T-cell (primary cell): ENCODE measurements around the gene QRFP. TPM values are rescaled to one million over a fixed set of nuclear protein-coding genes. Genes with fewer than 3 reads are reported as not detected.

ENCODE experiments used
- ATAC-seq, 4 experiments: fragments of 200-7000 bp in 3 of 4; fragments of 150-1000 bp in 1 of 4; cut with Tn5 transposase; replicated peaks in 1 of 4; 1 replicate in 3 of 4; 2 replicates in 1 of 4; pipeline ENCODE4 v1.10.0; 2021; ENCODE audit warnings: moderate library complexity in 3 of 4, mild to moderate bottlenecking in 2 of 4, moderate number of reproducible peaks in 1 of 4
- CTCF ChIA-PET, 2 donors: fragments of 300-600 bp; sonication (Branson Sonifier 250); formaldehyde crosslinking; loops; one replicate each; lab custom pipeline; 2022; ENCODE audit warnings: antibody characterized with exemption in 2 of 2; lab: Charles Lee
- POLR2A ChIA-PET, 2 donors: fragments of 300-600 bp; sonication (Branson Sonifier 250); formaldehyde crosslinking; loops; one replicate each; lab custom pipeline; 2022; ENCODE audit warnings: antibody characterized with exemption in 2 of 2; lab: Charles Lee
- DNase-seq, 35 experiments: peaks; one replicate each; pipeline versions ENCODE4 v3.0.0 to v3.0.0-alpha.2; 2013 to 2023
- H3K27ac ChIP-seq: one replicate; pipeline ENCODE4 v1.5.1; 2013; ENCODE audit warnings: low read length
- H3K27me3 ChIP-seq, 2 experiments: replicated peaks in 1 of 2; 1 replicate in 1 of 2; 2 replicates in 1 of 2; pipeline versions ENCODE4 v1.6.1 to v1.7.0; 2013; ENCODE audit warnings: low read length in 1 of 2, mixed read lengths in 1 of 2; ENCODE audit not compliant: control insufficient read depth in 2 of 2, insufficient read depth in 2 of 2; ENCODE audit errors: extremely low read depth in 1 of 2
- H3K36me3 ChIP-seq, 2 donors: 1 replicate in 1 of 2; 2 replicates in 1 of 2; pipeline versions ENCODE4 v1.6.1 to v1.7.0; 2013; ENCODE audit warnings: low read length in 1 of 2; ENCODE audit not compliant: control insufficient read depth in 2 of 2, insufficient read depth in 1 of 2; ENCODE audit errors: extremely low read depth in 1 of 2
- H3K4me1 ChIP-seq, 2 experiments: 1 replicate in 1 of 2; 2 replicates in 1 of 2; pipeline versions ENCODE4 v1.6.1 to v1.7.0; 2013; ENCODE audit warnings: low read length in 2 of 2, mixed read lengths in 1 of 2; ENCODE audit not compliant: insufficient read depth in 2 of 2, control insufficient read depth in 1 of 2; ENCODE audit errors: extremely low read depth in 1 of 2
- H3K4me3 ChIP-seq, 2 donors: 1 replicate in 1 of 2; 2 replicates in 1 of 2; pipeline versions ENCODE4 v1.5.1 to v1.7.0; 2013; ENCODE audit warnings: mild to moderate bottlenecking in 2 of 2, low read length in 1 of 2, moderate library complexity in 1 of 2; ENCODE audit not compliant: control insufficient read depth in 1 of 2; ENCODE audit errors: extremely low read depth in 1 of 2
- H3K9me3 ChIP-seq: 2 replicates; pipeline ENCODE4 v1.7.0; 2013
- H3K27ac Mint-ChIP-seq, 2 donors: one replicate each; pipeline ENCODE4 v1.8.0; 2020 to 2021; ENCODE audit warnings: mild to moderate bottlenecking in 2 of 2, mixed read lengths in 2 of 2
- H3K27me3 Mint-ChIP-seq, 2 donors: one replicate each; pipeline ENCODE4 v1.8.0; 2021 to 2022; ENCODE audit warnings: mixed read lengths in 2 of 2
- H3K36me3 Mint-ChIP-seq: one replicate; pipeline ENCODE4 v1.8.0; 2021; ENCODE audit warnings: mixed read lengths
- H3K4me1 Mint-ChIP-seq, 3 donors: one replicate each; pipeline ENCODE4 v1.8.0; 2020 to 2022; ENCODE audit warnings: mixed read lengths in 3 of 3, mild to moderate bottlenecking in 1 of 3
- H3K4me3 Mint-ChIP-seq, 3 donors: one replicate each; pipeline ENCODE4 v1.8.0; 2020 to 2022; ENCODE audit warnings: mild to moderate bottlenecking in 3 of 3, mixed read lengths in 3 of 3, moderate library complexity in 3 of 3
- H3K9me3 Mint-ChIP-seq, 3 donors: one replicate each; pipeline ENCODE4 v1.8.0; 2020 to 2022; ENCODE audit warnings: mixed read lengths in 3 of 3
- WGBS: methylation state at CpG from one replicate; pipeline ENCODE4 v1.1.5; 2013; ENCODE audit warnings: missing lambda C conversion rate; ENCODE audit not compliant: insufficient coverage; 5-methylcytosine and 5-hydroxymethylcytosine counted together
- total RNA-seq, 35 experiments: library from RNA in 6 of 35; stranded (reverse) in 6 of 35; fragments of 120-200 nt in 1 of 35; gene quantifications; one replicate each; pipeline versions ENCODE4 v1.2.1 to v1.2.4 and lab custom pipeline; 2013 to 2026

The QRFP gene
- total RNA-seq, 5 donors from 2014 or later (not counting 1 experiment from before 2014, with no cell fraction given): not detected

- H3K27ac Mint-ChIP-seq: no peak overlapping the region
- H3K27me3 Mint-ChIP-seq: no peaks in the 10 kb centered on the region
- no peaks in the 10 kb centered on the region for H3K4me1 Mint-ChIP-seq
- no peak overlapping the region for H3K27ac ChIP-seq
- peaks cover 0 to 2% of the 10 kb centered on the region in 2 experiments for H3K27me3 ChIP-seq
- H3K36me3 ChIP-seq: peaks cover 0 to 2% of the 10 kb centered on the region in 2 donors
- CTCF ChIA-PET: no interaction called here
- H3K4me1 ChIP-seq: no peaks in the 10 kb centered on the region
- POLR2A ChIA-PET: no interaction called here
- H3K9me3 ChIP-seq: no peaks in the 10 kb centered on the region
- ATAC-seq (no peak), DNase-seq (no peak)
- 94% methylated on average over 7 of the region's 7 CpGs for WGBS
- no peak overlapping the region for H3K4me3 ChIP-seq
- no peaks in the 10 kb centered on the region for H3K9me3 Mint-ChIP-seq
- H3K4me3 Mint-ChIP-seq: no peak overlapping the region
- peaks cover 3% of the 10 kb centered on the region for H3K36me3 Mint-ChIP-seq
Observed at GRCh38 chr9:130894546-130894945, 2.1 kb downstream of the QRFP start.

- H3K36me3 Mint-ChIP-seq: peaks cover 3% of the 10 kb centered on the region
- H3K9me3 Mint-ChIP-seq: no peaks in the 10 kb centered on the region
- ChIA-PET CTCF (no interaction called here), POLR2A (no interaction called here)
- Histone ChIP-seq H3K4me1 (no peaks in the 10 kb centered on the region), H3K27ac (no peak overlapping the region), H3K27me3 (no peaks in the 10 kb centered on the region), H3K9me3 (no peaks in the 10 kb centered on the region), H3K36me3 (peaks cover 3 to 5% of the 10 kb centered on the region in 2 donors), H3K4me3 (no peak overlapping the region)
- DNase-seq (peak in 2 of 35 experiments; percentile 10 to 26), ATAC-seq (no peak)
- no peaks in the 10 kb centered on the region for H3K4me1 Mint-ChIP-seq
- H3K4me3 Mint-ChIP-seq: no peak overlapping the region
- H3K27ac Mint-ChIP-seq: no peak overlapping the region
- 72% methylated on average over 26 of the region's 34 CpGs for WGBS
- H3K27me3 Mint-ChIP-seq: no peaks in the 10 kb centered on the region
Observed at GRCh38 chr9:130893341-130894101, 3.1 kb downstream of the QRFP start.

DNA sequence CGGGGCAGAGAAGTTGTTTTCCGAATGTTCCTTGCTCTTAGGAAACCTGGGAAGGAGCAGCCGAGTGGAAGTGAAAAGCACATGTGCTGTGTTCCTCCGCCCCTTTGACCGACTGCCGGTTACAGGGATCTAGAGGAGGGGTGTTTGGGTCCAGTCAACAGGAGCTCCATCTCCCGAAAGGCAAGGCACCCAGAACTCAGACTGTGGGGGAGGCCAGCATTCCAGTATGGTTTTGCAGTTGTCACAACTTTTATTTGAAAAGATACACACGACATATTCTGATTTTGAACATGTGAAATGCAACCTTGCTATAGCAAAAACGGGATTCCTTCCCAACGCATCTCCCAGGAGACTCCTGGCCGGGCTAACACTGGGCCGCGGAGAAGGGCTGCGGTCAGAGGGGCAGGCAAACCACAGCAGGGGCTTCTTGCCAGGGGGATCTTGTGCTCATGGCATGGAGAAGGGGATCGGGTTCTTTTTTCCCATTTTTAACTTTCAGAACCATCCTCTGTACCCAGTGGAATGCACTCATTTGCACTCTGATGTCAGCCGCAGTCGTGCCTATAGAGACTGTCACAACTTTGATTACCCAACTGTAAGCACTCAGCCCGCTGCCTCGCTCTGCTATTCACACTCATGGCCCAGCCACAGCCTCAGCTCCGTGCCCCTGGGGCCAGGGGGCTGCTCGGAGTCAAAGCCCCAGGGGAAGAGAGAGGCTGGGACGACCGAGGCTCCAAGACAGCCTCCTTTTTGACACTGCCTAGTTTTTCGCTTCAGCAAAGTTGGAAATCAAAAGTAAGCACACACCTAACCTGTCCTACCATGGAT is 3.9 kb downstream of the QRFP start:
- CTCF ChIA-PET: no interaction called here
- H3K9me3 Mint-ChIP-seq: no peaks in the 10 kb centered on the region
- WGBS: 95% methylated on average over 13 of the region's 24 CpGs
- H3K27me3 Mint-ChIP-seq: no peaks in the 10 kb centered on the region
- Histone ChIP-seq H3K27me3 (no peaks in the 10 kb centered on the region), H3K4me3 (no peak overlapping the region), H3K36me3 (peaks cover 3 to 9% of the 10 kb centered on the region in 2 donors), H3K9me3 (no peaks in the 10 kb centered on the region), H3K27ac (no peak overlapping the region), H3K4me1 (no peaks in the 10 kb centered on the region)
- H3K36me3 Mint-ChIP-seq: peaks cover 6% of the 10 kb centered on the region
- H3K27ac Mint-ChIP-seq: no peak overlapping the region
- POLR2A ChIA-PET: no interaction called here
- no peak for DNase-seq
- H3K4me3 Mint-ChIP-seq: no peak overlapping the region
- no peak for ATAC-seq
- no peaks in the 10 kb centered on the region for H3K4me1 Mint-ChIP-seq

GRCh38 chr9:130891688-130892476 is 4.7 kb downstream of the QRFP start:
- no peaks in the 10 kb centered on the region for H3K27me3 Mint-ChIP-seq
- H3K4me1 Mint-ChIP-seq: no peaks in the 10 kb centered on the region
- H3K27ac ChIP-seq: no peak overlapping the region
- H3K9me3 ChIP-seq: no peaks in the 10 kb centered on the region
- H3K4me3 Mint-ChIP-seq: no peak overlapping the region
- H3K36me3 ChIP-seq: peaks cover 3 to 14% of the 10 kb centered on the region in 2 donors
- H3K27ac Mint-ChIP-seq: no peak overlapping the region
- ChIA-PET POLR2A (no interaction called here), CTCF (no interaction called here)
- DNase-seq (no peak), ATAC-seq (no peak)
- no peaks in the 10 kb centered on the region for H3K27me3 ChIP-seq
- H3K4me3 ChIP-seq: no peak overlapping the region
- H3K9me3 Mint-ChIP-seq: no peaks in the 10 kb centered on the region
- 92% methylated on average over 14 of the region's 18 CpGs for WGBS
- H3K36me3 Mint-ChIP-seq: peaks cover 14% of the 10 kb centered on the region
- H3K4me1 ChIP-seq: no peaks in the 10 kb centered on the region

GRCh38 chr9:130890870-130891687 is 5.5 kb downstream of the QRFP start:
- POLR2A ChIA-PET: no interaction called here
- DNase-seq (no peak), ATAC-seq (no peak)
- Mint-ChIP-seq H3K36me3 (peaks cover 15% of the 10 kb centered on the region), H3K27me3 (no peaks in the 10 kb centered on the region), H3K27ac (no peak overlapping the region), H3K4me1 (no peaks in the 10 kb centered on the region), H3K9me3 (no peaks in the 10 kb centered on the region), H3K4me3 (no peak overlapping the region)
- Histone ChIP-seq H3K36me3 (peaks cover 3 to 14% of the 10 kb centered on the region in 2 donors), H3K27me3 (no peaks in the 10 kb centered on the region), H3K27ac (no peak overlapping the region), H3K9me3 (no peaks in the 10 kb centered on the region), H3K4me3 (no peak overlapping the region), H3K4me1 (no peaks in the 10 kb centered on the region)
- 94% methylated on average over 16 of the region's 20 CpGs for WGBS
- CTCF ChIA-PET: no interaction called here

GRCh38 chr9:130890124-130890523 is 6.5 kb downstream of the QRFP start:
- WGBS: 90% methylated on average over 9 of the region's 9 CpGs

More at GRCh38 chr9:130890124-130890523, 6.5 kb downstream of the QRFP start:
- CTCF ChIA-PET: no interaction called here
- H3K27ac ChIP-seq: no peak overlapping the region
- H3K27me3 ChIP-seq: no peaks in the 10 kb centered on the region
- H3K4me3 ChIP-seq: no peak overlapping the region
- no peaks in the 10 kb centered on the region for H3K4me1 ChIP-seq
- Mint-ChIP-seq H3K27ac (no peak overlapping the region), H3K9me3 (no peaks in the 10 kb centered on the region), H3K36me3 (peaks cover 22% of the 10 kb centered on the region), H3K4me3 (no peak overlapping the region), H3K27me3 (no peaks in the 10 kb centered on the region), H3K4me1 (no peaks in the 10 kb centered on the region)
- peaks cover 3 to 14% of the 10 kb centered on the region in 2 donors for H3K36me3 ChIP-seq
- DNase-seq (no peak), ATAC-seq (no peak)
- H3K9me3 ChIP-seq: no peaks in the 10 kb centered on the region
- POLR2A ChIA-PET: no interaction called here
